T-helper 2 cell treated with Interferon-gamma antibody and Interleukin-4, amounts not matched to agents 5 μg/mL and 100 μg/mL, for 36 hours (primary cell): Measurements from ENCODE around the gene CXCL9.
"Not testable (repeated sequence)": the region's sequence is repeated elsewhere in the genome, so short reads cannot be mapped to it uniquely, and the experiment has no call there.

Experiments used
- DNase-seq: peaks from one replicate; pipeline ENCODE4 v3.0.0; 2021; ENCODE audit warnings: low spot score
- H3K27ac Mint-ChIP-seq: one replicate; pipeline ENCODE4 v1.8.0; 2021; ENCODE audit warnings: mild to moderate bottlenecking, mixed read lengths
- H3K27me3 Mint-ChIP-seq: one replicate; pipeline ENCODE4 v1.8.0; 2021; ENCODE audit warnings: low read depth, mixed read lengths
- H3K36me3 Mint-ChIP-seq: one replicate; pipeline ENCODE4 v1.8.0; 2021; ENCODE audit warnings: low read depth, mixed read lengths
- H3K4me1 Mint-ChIP-seq: one replicate; pipeline ENCODE4 v1.8.0; 2021; ENCODE audit warnings: low read depth, mixed read lengths
- H3K4me3 Mint-ChIP-seq: one replicate; pipeline ENCODE4 v1.8.0; 2022; ENCODE audit warnings: mild to moderate bottlenecking, moderate library complexity, mixed read lengths
- H3K9me3 Mint-ChIP-seq: one replicate; pipeline ENCODE4 v1.8.0; 2021; ENCODE audit warnings: mixed read lengths

CXCL9 gene

DNA sequence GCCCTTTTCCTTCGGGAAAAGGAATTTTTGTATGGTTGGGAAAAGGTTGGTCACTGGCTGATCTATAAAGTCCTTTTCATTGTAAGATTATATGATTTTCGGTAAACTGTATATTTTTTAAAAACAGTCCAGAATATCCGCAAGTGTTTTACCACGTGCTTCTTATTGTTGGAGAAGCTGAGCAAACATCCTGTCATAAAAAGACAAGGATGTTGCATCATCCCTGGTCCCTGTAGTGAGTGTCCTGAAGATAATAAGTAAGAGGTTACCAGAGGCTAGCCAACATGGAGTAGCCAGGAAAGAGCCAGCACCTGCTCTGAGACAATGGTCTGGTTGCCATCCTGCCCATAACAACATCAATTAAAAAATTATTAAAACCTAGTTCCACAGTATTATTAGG is 5.1 kb downstream of the CXCL9 start:
- Mint-ChIP-seq H3K4me3 (no peak overlapping the region), H3K27ac (no peak overlapping the region), H3K9me3 (no peaks in the 10 kb centered on the region), H3K36me3 (no peaks in the 10 kb centered on the region), H3K27me3 (peaks cover 4% of the 10 kb centered on the region), H3K4me1 (peaks cover 8% of the 10 kb centered on the region)
- DNase-seq: no peak

DNA sequence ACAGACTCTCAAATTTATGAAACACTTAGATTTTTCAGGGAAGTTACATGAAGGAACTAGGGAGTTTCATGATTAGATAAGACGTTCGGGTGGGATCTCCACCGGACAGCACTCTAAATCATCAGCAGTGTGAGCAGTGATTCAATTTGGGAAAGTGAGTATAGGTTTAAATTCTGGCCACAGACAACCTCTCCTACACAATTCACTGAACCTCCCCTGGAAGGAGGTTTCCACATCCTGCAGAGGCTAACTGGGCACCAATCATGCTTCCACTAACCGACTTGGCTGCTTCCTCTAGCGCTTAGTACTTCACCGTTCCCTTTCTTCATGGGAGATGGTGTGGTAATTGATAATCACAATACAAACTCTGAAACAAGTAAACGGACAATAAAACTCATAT is 5.6 kb downstream of the CXCL9 start:
- H3K36me3 Mint-ChIP-seq: no peaks in the 10 kb centered on the region
- H3K4me3 Mint-ChIP-seq: no peak overlapping the region
- peaks cover 8% of the 10 kb centered on the region for H3K4me1 Mint-ChIP-seq

DNA sequence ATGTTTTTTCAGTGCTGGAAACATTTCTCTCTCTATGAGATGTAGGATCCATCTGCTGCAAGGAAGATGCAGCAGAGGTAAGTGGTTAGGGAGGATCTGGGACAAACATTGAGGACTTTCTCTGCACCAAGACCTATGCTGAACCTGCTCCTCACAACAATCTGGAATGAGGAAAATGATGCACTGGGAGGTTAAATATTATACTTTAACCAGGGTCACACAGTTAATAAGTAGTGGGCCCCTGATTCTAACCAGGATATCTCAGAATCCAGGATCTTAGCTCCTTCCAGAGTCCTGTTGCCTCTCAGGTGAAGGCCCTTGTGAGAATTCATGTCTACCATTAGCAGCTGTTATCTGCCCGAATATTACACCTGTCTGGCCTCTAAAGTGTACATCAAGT is 7.0 kb downstream of the CXCL9 start:
- no peak overlapping the region for H3K4me3 Mint-ChIP-seq
- H3K36me3 Mint-ChIP-seq: no peaks in the 10 kb centered on the region
- peaks cover 9% of the 10 kb centered on the region for H3K4me1 Mint-ChIP-seq
- no peak for DNase-seq
- H3K27me3 Mint-ChIP-seq: no peaks in the 10 kb centered on the region
- H3K9me3 Mint-ChIP-seq: no peaks in the 10 kb centered on the region
- no peak overlapping the region for H3K27ac Mint-ChIP-seq

More for the DNA sequence above, 5.6 kb downstream of the CXCL9 start:
- no peak for DNase-seq
- H3K27me3 Mint-ChIP-seq: no peaks in the 10 kb centered on the region
- no peak overlapping the region for H3K27ac Mint-ChIP-seq
- H3K9me3 Mint-ChIP-seq: no peaks in the 10 kb centered on the region

DNA sequence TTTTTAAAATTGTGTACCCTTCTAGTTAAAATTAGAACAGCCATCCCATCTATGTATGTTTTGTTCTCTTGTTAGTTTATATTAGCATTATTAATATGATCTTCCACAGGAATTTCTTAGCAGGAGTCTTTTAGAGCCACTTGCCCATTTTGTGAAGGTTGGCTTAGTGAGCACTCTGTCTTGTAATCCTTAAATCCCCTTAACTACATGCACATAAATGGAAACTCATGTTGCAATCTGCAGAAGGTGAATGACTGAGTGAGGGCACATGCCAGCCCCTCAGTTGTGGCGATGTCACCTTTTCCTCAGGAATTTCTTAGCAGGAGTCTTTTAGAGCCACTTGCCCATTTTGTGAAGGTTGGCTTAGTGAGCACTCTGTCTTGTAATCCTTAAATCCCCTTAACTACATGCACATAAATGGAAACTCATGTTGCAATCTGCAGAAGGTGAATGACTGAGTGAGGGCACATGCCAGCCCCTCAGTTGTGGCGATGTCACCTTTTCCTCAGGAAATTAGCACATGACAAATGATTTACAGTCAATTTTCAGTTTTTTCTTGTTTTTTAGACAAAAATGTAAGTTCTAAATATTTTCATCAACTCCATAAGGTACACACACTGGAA is 8.7 kb downstream of the CXCL9 start:
- not testable (repeated sequence) for H3K27me3 Mint-ChIP-seq, H3K4me1 Mint-ChIP-seq, H3K9me3 Mint-ChIP-seq, H3K4me3 Mint-ChIP-seq, H3K27ac Mint-ChIP-seq, DNase-seq, H3K36me3 Mint-ChIP-seq

DNA sequence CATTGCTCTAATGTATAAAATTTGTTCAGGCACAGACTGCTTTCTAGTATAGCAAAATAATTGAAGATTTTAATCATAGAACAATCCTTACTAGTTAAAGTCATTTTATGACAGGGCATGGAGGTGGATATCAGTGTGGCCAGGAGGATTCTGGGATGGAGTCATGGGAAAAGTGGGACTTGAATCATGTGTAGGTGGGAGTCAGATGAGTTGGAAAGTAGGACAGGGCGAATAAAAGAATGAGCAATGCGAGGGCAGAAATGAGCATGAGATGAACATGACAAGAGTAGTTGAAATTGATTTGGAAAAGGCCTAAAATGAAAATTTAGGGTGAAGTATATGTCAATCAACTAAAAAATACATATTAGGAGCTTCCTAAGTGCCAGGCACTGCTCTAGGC is 9.4 kb downstream of the CXCL9 start:
- Mint-ChIP-seq H3K9me3 (no peaks in the 10 kb centered on the region), H3K36me3 (no peaks in the 10 kb centered on the region), H3K4me1 (peaks cover 4% of the 10 kb centered on the region), H3K27ac (no peak overlapping the region), H3K4me3 (no peak overlapping the region), H3K27me3 (peaks cover 3% of the 10 kb centered on the region)
- DNase-seq: no peak

DNA sequence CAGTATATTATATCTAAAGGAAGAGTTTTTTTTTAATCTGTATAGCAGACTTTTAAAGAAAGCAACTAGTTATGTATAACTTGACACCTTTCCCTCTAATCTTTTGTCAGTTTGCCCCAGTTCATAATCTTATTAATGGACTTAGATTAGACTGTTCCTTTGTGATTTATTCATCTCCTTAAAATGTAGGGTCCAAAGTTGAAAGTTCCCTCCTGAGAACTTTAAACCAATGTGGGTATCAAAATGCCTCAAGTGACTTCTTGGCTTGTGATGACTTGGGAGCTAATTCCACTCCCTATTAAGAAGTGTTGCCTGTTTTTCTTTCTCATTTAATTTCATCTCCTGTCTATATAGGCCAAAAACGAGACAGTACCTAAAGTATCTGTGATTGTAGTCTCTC is 10.2 kb downstream of the CXCL9 start:
- Mint-ChIP-seq H3K9me3 (no peaks in the 10 kb centered on the region), H3K4me1 (peaks cover 4% of the 10 kb centered on the region), H3K4me3 (no peak overlapping the region), H3K27ac (no peak overlapping the region), H3K36me3 (no peaks in the 10 kb centered on the region), H3K27me3 (peaks cover 3% of the 10 kb centered on the region)
- no peak for DNase-seq

DNA sequence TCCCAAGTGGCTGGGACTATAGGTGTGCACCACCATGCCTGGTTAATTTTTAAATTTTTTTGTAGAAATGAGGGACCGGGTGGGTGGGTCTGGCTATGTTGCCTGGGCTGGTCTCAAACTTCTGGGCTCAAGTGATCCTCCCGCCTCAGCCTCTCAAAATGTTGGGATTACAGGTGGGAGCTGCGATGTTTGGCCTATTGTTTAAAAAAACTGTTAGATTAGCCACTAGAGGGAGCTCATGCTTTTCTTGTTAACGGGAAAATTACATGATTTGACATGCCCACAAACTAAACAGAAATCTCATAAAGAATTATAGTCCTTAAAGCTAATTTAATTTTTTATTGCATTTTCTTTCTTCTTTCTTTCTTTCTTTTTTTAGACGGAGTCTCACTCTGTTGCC is 11.6 kb downstream of the CXCL9 start:
- no peak overlapping the region for H3K4me3 Mint-ChIP-seq
- H3K4me1 Mint-ChIP-seq: peaks cover 7% of the 10 kb centered on the region
- no peaks in the 10 kb centered on the region for H3K9me3 Mint-ChIP-seq
- H3K36me3 Mint-ChIP-seq: no peaks in the 10 kb centered on the region
- H3K27ac Mint-ChIP-seq: no peak overlapping the region
- no peak for DNase-seq
- peaks cover 3% of the 10 kb centered on the region for H3K27me3 Mint-ChIP-seq

DNA sequence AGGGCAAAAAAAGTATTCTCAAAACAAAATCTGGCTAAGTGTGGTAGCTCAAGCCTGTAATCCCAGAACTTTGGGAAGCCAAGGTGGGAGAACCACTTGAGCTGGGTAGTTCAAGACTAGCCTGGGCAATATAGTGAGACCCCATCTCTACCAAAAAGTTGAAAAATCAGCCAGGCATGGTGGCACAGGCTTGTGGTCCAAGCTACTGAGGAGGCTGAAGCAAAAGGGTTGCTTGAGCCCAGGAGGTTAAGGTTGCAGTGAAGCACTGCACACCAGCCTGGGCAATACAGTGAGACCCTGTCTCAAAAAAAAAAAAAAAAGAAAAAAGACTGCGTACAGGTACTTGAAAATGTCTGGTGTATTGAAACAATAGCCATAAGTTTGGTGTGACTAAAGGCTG is 14.8 kb downstream of the CXCL9 start:
- Mint-ChIP-seq H3K27me3 (peaks cover 3% of the 10 kb centered on the region), H3K9me3 (no peaks in the 10 kb centered on the region), H3K27ac (no peak overlapping the region), H3K36me3 (peaks cover 11% of the 10 kb centered on the region), H3K4me1 (peaks cover 25% of the 10 kb centered on the region), H3K4me3 (no peak overlapping the region)
- DNase-seq: no peak

DNA sequence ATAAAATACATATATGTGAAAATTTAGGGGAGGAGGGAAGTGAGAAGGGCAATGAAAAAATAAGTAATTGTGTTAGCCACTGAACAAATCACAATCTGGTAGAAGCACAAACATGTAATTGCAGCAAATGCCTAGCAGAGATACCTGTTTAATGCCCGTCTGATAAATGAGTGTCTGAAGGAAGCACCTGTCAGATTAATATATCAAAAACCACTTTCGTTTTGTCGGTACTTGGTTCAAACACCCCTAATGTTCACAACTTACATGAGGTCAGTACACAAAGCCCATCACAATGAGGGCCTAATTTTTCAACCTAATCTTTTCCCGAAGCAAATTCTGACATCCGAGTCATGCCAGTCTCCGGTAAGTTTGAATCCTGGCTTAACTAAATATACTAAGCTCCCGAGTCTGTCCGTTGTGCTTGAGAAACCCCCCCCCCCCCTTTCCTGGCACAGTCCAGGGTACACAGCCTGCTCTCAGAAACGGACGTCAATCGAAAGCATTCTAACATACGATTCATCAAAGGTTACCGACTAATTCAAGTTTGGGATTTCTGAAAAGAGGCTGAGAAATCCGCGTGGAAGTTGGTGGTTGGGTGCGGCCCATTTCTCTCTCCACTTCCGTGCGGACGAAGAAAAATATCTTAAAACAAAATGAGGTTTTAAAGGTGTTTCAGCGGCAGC is 17.3 kb downstream of the CXCL9 start:
- peaks cover 26% of the 10 kb centered on the region for H3K4me1 Mint-ChIP-seq
- peak overlapping the region; percentile 90 for H3K4me3 Mint-ChIP-seq
- peaks cover 3% of the 10 kb centered on the region for H3K27me3 Mint-ChIP-seq
- no peak for DNase-seq
- H3K9me3 Mint-ChIP-seq: no peaks in the 10 kb centered on the region
- peak overlapping the region; percentile 89 for H3K27ac Mint-ChIP-seq
- H3K36me3 Mint-ChIP-seq: peaks cover 16% of the 10 kb centered on the region

DNA sequence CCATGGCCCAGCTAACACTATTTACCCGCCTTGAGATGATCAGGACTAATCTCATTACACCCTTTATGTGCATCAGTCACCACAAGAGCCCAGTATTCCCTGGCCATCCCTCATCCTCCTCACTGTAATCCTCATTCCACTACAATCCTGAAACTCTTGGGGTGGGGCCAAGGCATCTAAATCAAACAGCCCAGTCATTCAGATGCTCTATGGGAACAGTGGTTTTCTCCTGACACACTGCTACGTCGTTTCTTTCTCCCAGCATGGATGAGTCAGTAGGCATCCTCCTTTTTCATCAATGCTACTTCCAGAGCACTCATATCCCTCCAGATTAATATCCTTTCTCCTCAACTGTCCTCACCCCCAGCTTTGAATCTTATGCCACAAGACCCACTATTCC is 22.2 kb downstream of the CXCL9 start:
- DNase-seq: no peak
- no peak overlapping the region for H3K4me3 Mint-ChIP-seq
- no peaks in the 10 kb centered on the region for H3K9me3 Mint-ChIP-seq
- peaks cover 42% of the 10 kb centered on the region for H3K36me3 Mint-ChIP-seq
- H3K4me1 Mint-ChIP-seq: peaks cover 23% of the 10 kb centered on the region
- no peaks in the 10 kb centered on the region for H3K27me3 Mint-ChIP-seq
- no peak overlapping the region for H3K27ac Mint-ChIP-seq

DNA sequence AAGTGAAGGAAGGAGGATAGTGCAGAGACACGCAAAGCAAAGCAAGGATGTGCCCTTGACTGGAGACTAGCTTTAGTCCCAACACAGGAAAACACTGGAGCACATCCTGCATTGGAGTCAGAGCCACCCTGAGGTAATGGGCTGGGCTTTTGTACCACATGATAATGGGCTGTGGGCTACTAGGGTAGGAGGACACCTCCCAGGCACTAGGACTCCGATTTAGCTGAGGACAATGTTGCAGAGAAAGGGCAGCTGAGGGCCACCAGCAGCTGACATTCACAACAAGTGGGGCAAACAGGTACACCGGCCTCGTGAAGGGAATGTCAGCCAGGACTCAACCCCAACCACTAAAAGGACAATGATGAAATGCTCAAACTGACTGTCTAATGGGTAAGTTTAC is 26.7 kb downstream of the CXCL9 start:
- Mint-ChIP-seq H3K4me3 (no peak overlapping the region), H3K9me3 (no peaks in the 10 kb centered on the region), H3K4me1 (no peaks in the 10 kb centered on the region), H3K27me3 (no peaks in the 10 kb centered on the region), H3K36me3 (peaks cover 50% of the 10 kb centered on the region), H3K27ac (no peak overlapping the region)
- no peak for DNase-seq

DNA sequence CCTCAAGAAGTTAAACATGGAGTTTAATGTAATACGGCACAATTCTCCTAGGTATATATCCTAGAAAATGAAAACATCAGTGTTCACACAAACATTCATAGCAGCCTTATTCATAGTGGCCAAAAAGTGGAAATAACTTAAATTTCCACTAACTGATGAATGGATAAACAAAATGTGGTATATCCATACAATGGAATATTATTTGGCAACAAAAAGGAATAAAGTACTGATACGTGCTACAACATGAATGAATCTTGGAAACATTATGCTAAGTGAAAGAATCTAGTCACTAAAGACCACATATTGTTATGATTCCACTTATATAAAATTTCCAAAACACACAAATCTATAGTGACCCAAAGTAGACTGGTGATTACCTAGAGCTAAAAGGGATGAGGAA is 31.1 kb downstream of the CXCL9 start:
- DNase-seq: no peak
- Mint-ChIP-seq H3K27ac (no peak overlapping the region), H3K36me3 (peaks cover 57% of the 10 kb centered on the region), H3K9me3 (no peaks in the 10 kb centered on the region), H3K4me1 (no peaks in the 10 kb centered on the region), H3K4me3 (no peak overlapping the region), H3K27me3 (no peaks in the 10 kb centered on the region)

DNA sequence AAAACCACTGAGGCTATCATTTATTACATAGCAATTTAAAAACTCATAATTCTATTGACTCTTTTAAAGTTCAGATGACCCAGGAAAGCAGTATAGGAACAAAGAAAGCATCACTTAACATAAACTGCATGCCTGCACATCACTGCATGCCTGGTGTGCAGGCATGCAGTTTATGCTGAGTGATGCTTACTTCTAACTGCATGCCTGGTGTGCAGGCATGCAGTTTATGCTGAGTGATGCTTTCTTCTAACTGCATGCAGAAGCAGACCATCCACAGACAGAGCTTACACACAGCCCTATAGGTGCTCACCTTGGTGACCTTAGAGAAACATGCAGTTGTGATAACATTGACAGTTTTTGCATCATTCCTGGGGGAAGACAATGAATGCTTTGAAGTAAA is 33.5 kb downstream of the CXCL9 start:
- Mint-ChIP-seq H3K4me1 (no peaks in the 10 kb centered on the region), H3K36me3 (peaks cover 65% of the 10 kb centered on the region), H3K9me3 (no peaks in the 10 kb centered on the region), H3K27me3 (no peaks in the 10 kb centered on the region), H3K4me3 (no peak overlapping the region), H3K27ac (no peak overlapping the region)
- no peak for DNase-seq

DNA sequence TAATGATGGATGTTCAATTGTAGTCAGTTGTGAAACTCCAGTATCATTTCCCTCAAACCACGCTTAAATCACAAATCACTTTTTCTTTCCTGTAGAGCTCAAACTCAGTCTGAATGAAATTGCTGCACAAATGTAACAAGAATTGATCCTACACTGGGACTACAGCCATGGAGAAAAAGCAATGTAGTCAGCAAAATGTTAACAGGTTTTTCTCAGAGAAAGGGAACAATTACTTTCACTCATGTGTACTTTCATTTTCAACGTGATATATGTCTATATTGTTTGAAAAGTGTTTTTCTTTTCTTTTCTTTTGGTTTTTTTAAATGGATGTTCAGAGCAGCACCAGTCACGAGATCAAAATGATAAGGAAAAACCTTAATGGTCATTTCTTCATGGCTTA is 39.2 kb downstream of the CXCL9 start:
- H3K27ac Mint-ChIP-seq: no peak overlapping the region
- no peak overlapping the region for H3K4me3 Mint-ChIP-seq
- DNase-seq: no peak
- H3K36me3 Mint-ChIP-seq: peaks cover 79% of the 10 kb centered on the region
- H3K4me1 Mint-ChIP-seq: peaks cover 7% of the 10 kb centered on the region
- no peaks in the 10 kb centered on the region for H3K27me3 Mint-ChIP-seq
- H3K9me3 Mint-ChIP-seq: peaks cover 25% of the 10 kb centered on the region

DNA sequence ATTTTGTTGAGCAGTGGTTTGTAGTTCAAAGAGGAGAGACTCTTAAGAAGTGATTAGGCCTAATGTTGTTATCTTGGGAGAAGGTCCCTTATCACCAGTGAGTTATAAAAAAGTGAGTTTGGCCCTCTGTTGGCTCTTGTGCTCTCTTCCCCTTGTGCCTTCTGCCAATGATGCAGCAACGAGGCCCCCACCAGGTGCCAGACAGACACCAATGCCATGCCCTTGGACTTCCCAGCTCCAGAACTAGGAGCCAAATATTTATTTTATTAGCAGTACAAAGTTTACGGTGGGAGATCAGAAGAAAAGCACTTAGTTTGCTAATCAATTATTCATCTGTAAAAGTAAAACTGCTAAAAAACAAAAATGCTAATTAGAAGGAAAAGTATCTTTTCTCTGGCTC is 43.8 kb downstream of the CXCL9 start:
- H3K27ac Mint-ChIP-seq: no peak overlapping the region
- H3K4me1 Mint-ChIP-seq: peaks cover 7% of the 10 kb centered on the region
- H3K4me3 Mint-ChIP-seq: no peak overlapping the region
- no peak for DNase-seq
- peaks cover 88% of the 10 kb centered on the region for H3K36me3 Mint-ChIP-seq
- H3K27me3 Mint-ChIP-seq: no peaks in the 10 kb centered on the region
- peaks cover 25% of the 10 kb centered on the region for H3K9me3 Mint-ChIP-seq
